Uterus (tissue), 4 donors: ENCODE measurements around the gene PLLP. TPM values are rescaled to one million over a fixed set of nuclear protein-coding genes. Genes with fewer than 3 reads are reported as not detected.

Source experiments
- DNase-seq, 2 donors: peaks; one replicate each; pipeline ENCODE4 v3.0.0-alpha.2; 2019 to 2020
- H3K27ac ChIP-seq, 2 donors: fragments of 200-600 bp; sonication (generic); 1 replicate in 1 of 2; 2 replicates in 1 of 2; pipeline ENCODE4 v1.5.1; 2016 to 2018
- H3K27me3 ChIP-seq, 2 donors: fragments of 200-600 bp; sonication (generic); one replicate each; pipeline ENCODE4 v1.5.1; 2018 to 2019; ENCODE audit warnings: control low read depth in 1 of 2
- H3K36me3 ChIP-seq, 2 donors: fragments of 200-600 bp; sonication (generic); one replicate each; pipeline ENCODE4 v1.5.1; 2019; ENCODE audit warnings: control low read depth in 1 of 2
- H3K4me1 ChIP-seq, 2 donors: fragments of 200-600 bp; sonication (generic); one replicate each; pipeline ENCODE4 v1.5.1; 2018 to 2019; ENCODE audit warnings: control low read depth in 1 of 2
- H3K4me3 ChIP-seq, 2 donors: fragments of 200-600 bp; sonication (generic); 1 replicate in 1 of 2; 2 replicates in 1 of 2; pipeline ENCODE4 v1.5.1; 2018 to 2019; ENCODE audit warnings: mild to moderate bottlenecking in 1 of 2
- H3K9me3 ChIP-seq, 2 donors: fragments of 200-600 bp; sonication (generic); one replicate each; pipeline ENCODE4 v1.5.1; 2019; ENCODE audit warnings: control low read depth in 1 of 2
- CTCF ChIP-seq, 4 experiments: fragments of 200-600 bp in 2 of 4; fragments of 450-650 bp in 2 of 4; sonication (generic) in 2 of 4; IDR thresholded peaks; one replicate each; pipeline ENCODE4 v1.5.1; 2016 to 2019; ENCODE audit warnings: antibody characterized with exemption in 4 of 4, mild to moderate bottlenecking in 2 of 4, moderate library complexity in 1 of 4
- POLR2A ChIP-seq, 2 donors: fragments of 450-650 bp; IDR thresholded peaks; one replicate each; pipeline ENCODE4 v1.6.1; 2016; ENCODE audit warnings: antibody characterized with exemption in 2 of 2, mild to moderate bottlenecking in 1 of 2, moderate library complexity in 1 of 2
- intact Hi-C: fragments of 100-400 bp; cut with DNase I; formaldehyde crosslinking; loops from one replicate; pipeline ENCODE4 v1.15.1; 2023; ENCODE audit warnings: low total_unique reads
- total RNA-seq, 4 donors: library from RNA; depleted of rRNA in 3 of 4; stranded (reverse); fragments of >200 nt in 3 of 4; gene quantifications; one replicate each; pipeline versions ENCODE4 v1.1.0 to v1.2.4, GENCODE V29; 2014 to 2023
- donor health status: DM: yes; HTN: yes; CAD: no.

PLLP gene
- total RNA-seq, 4 donors from 2014 or later = 2.6 to 19.1 (median 6.2) TPM; not detected in 1

GRCh38 chr16:57314161-57314785 lies 29.8 kb upstream of the PLLP start:
- no peaks in the 10 kb centered on the region for H3K27me3 ChIP-seq
- H3K36me3 ChIP-seq = no peaks in the 10 kb centered on the region
- no peaks in the 10 kb centered on the region for H3K9me3 ChIP-seq
- H3K27ac ChIP-seq = peak overlapping the region in 1 of 2 donors; percentile 67
- no peak for DNase-seq
- TF ChIP-seq CTCF (IDR thresholded peaks at IDR 0.05) (no peak), POLR2A (IDR thresholded peaks at IDR 0.05) (no peak)
- H3K4me1 ChIP-seq = peaks cover 0 to 6% of the 10 kb centered on the region in 2 donors
- no peak overlapping the region for H3K4me3 ChIP-seq
- intact Hi-C loops = no loop called here

GRCh38 chr16:57313509-57313908 lies 29.0 kb upstream of the PLLP start:
- Histone ChIP-seq H3K4me1 (peaks cover 0 to 6% of the 10 kb centered on the region in 2 donors), H3K36me3 (no peaks in the 10 kb centered on the region), H3K4me3 (no peak overlapping the region), H3K27me3 (no peaks in the 10 kb centered on the region), H3K9me3 (no peaks in the 10 kb centered on the region), H3K27ac (no peak overlapping the region)
- no peak for TF ChIP-seq CTCF (IDR thresholded peaks at IDR 0.05)
- no peak for TF ChIP-seq POLR2A (IDR thresholded peaks at IDR 0.05)
- intact Hi-C loops = no loop called here
- no peak for DNase-seq

GRCh38 chr16:57310801-57311200 lies 26.3 kb upstream of the PLLP start:
- Histone ChIP-seq H3K4me3 (no peak overlapping the region), H3K36me3 (no peaks in the 10 kb centered on the region), H3K4me1 (no peaks in the 10 kb centered on the region), H3K9me3 (no peaks in the 10 kb centered on the region), H3K27ac (peak overlapping the region in 1 of 2 donors; percentile 35), H3K27me3 (no peaks in the 10 kb centered on the region)
- no peak for TF ChIP-seq POLR2A (IDR thresholded peaks at IDR 0.05)
- DNase-seq = no peak
- intact Hi-C loops = no loop called here

GRCh38 chr16:57308041-57308440 lies 23.6 kb upstream of the PLLP start:
- Histone ChIP-seq H3K36me3 (no peaks in the 10 kb centered on the region), H3K27ac (no peak overlapping the region), H3K9me3 (no peaks in the 10 kb centered on the region), H3K4me1 (no peaks in the 10 kb centered on the region), H3K4me3 (no peak overlapping the region), H3K27me3 (no peaks in the 10 kb centered on the region)
- intact Hi-C loops = no loop called here
- no peak for TF ChIP-seq CTCF (IDR thresholded peaks at IDR 0.05)
- no peak for TF ChIP-seq POLR2A (IDR thresholded peaks at IDR 0.05)
- DNase-seq = no peak

GRCh38 chr16:57307365-57307764 lies 22.9 kb upstream of the PLLP start:
- Histone ChIP-seq H3K4me1 (no peaks in the 10 kb centered on the region), H3K36me3 (no peaks in the 10 kb centered on the region), H3K4me3 (no peak overlapping the region), H3K27me3 (no peaks in the 10 kb centered on the region), H3K27ac (no peak overlapping the region), H3K9me3 (no peaks in the 10 kb centered on the region)
- intact Hi-C loops = no loop called here
- TF ChIP-seq CTCF (IDR thresholded peaks at IDR 0.05) (no peak), POLR2A (IDR thresholded peaks at IDR 0.05) (no peak)
- DNase-seq = no peak
